ENCODE data around the gene RAB20. TPM values are rescaled to one million over a fixed set of nuclear protein-coding genes. Genes with fewer than 3 reads are reported as not detected.

Gene RAB20
- total RNA-seq, 1 experiment from 2014 or later: 7.9 TPM

GRCh38 chr13:110480161-110480560 is 81.4 kb downstream of the RAB20 start:
- DNase-seq (ENCODE audit: low read depth, low spot score) (no peak), ATAC-seq (no peak)
- Histone ChIP-seq H3K36me3 (ENCODE audit: control insufficient read depth, insufficient read depth, low read length) (no peaks in the 10 kb centered on the region), H3K27ac (ENCODE audit: low read length) (no peak overlapping the region), H3K4me3 (ENCODE audit: low read depth in 2 of 2, low read length in 2 of 2) (no peak overlapping the region), H3K9me3 (ENCODE audit: control insufficient read depth, insufficient read depth, low read depth, low read length) (no peaks in the 10 kb centered on the region), H3K27me3 (ENCODE audit: control insufficient read depth, insufficient read depth, low read length) (no peaks in the 10 kb centered on the region), H3K4me1 (ENCODE audit: control insufficient read depth, insufficient read depth, low read length) (no peaks in the 10 kb centered on the region)
- in situ Hi-C loops (cut with HindIII; ENCODE audit: low pct_unique_long_range_greater_than_20kb, low sequenced_read_pairs): no loop called here
- intact Hi-C loops (cut with micrococcal nuclease; ENCODE audit: unreplicated experiment): no loop called here
- TF ChIP-seq, protein P1, sequence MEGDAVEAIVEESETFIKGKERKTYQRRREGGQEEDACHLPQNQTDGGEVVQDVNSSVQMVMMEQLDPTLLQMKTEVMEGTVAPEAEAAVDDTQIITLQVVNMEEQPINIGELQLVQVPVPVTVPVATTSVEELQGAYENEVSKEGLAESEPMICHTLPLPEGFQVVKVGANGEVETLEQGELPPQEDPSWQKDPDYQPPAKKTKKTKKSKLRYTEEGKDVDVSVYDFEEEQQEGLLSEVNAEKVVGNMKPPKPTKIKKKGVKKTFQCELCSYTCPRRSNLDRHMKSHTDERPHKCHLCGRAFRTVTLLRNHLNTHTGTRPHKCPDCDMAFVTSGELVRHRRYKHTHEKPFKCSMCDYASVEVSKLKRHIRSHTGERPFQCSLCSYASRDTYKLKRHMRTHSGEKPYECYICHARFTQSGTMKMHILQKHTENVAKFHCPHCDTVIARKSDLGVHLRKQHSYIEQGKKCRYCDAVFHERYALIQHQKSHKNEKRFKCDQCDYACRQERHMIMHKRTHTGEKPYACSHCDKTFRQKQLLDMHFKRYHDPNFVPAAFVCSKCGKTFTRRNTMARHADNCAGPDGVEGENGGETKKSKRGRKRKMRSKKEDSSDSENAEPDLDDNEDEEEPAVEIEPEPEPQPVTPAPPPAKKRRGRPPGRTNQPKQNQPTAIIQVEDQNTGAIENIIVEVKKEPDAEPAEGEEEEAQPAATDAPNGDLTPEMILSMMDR (IDR thresholded peaks at IDR 0.05): no peak
- TF ChIP-seq SIN3A (IDR thresholded peaks at IDR 0.05; ENCODE audit: borderline replicate concordance, insufficient read depth, low read depth, low read length): no peak
- no peak for TF ChIP-seq REST (IDR thresholded peaks at IDR 0.05; ENCODE audit: insufficient read depth in 1 of 2, low read depth in 2 of 2, low read length in 1 of 2)
- no peak for TF ChIP-seq POLR2AphosphoS5 (IDR thresholded peaks at IDR 0.05; ENCODE audit: low read depth, low read length)
- no peak for TF ChIP-seq TCF7L2 (IDR thresholded peaks at IDR 0.05; ENCODE audit: low read depth, low read length)
- CTCF ChIA-PET: no interaction called here
- BruUV-seq (replicated peaks): no TSS peak
- POLR2A ChIA-PET: no interaction called here

- no peak for DNase-seq (ENCODE audit: low read depth, low spot score)
- ChIA-PET CTCF (no interaction called here), POLR2A (no interaction called here)
- no TSS peak for BruUV-seq (replicated peaks)
- no peaks in the 10 kb centered on the region for H3K36me3 ChIP-seq (ENCODE audit: control insufficient read depth, insufficient read depth, low read length)
- no peaks in the 10 kb centered on the region for H3K9me3 ChIP-seq (ENCODE audit: control insufficient read depth, insufficient read depth, low read depth, low read length)
- ATAC-seq: no peak
- H3K27ac ChIP-seq (ENCODE audit: low read length): no peak overlapping the region
- intact Hi-C loops (cut with micrococcal nuclease; ENCODE audit: unreplicated experiment): no loop called here
- H3K27me3 ChIP-seq (ENCODE audit: control insufficient read depth, insufficient read depth, low read length): no peaks in the 10 kb centered on the region
- no peak overlapping the region for H3K4me3 ChIP-seq (ENCODE audit: low read depth in 2 of 2, low read length in 2 of 2)
- H3K4me1 ChIP-seq (ENCODE audit: control insufficient read depth, insufficient read depth, low read length): no peaks in the 10 kb centered on the region
- TF ChIP-seq POLR2AphosphoS5 (IDR thresholded peaks at IDR 0.05; ENCODE audit: low read depth, low read length) (no peak), SIN3A (IDR thresholded peaks at IDR 0.05; ENCODE audit: borderline replicate concordance, insufficient read depth, low read depth, low read length) (no peak)
- TF ChIP-seq, protein P1 (IDR thresholded peaks at IDR 0.05): no peak
- in situ Hi-C loops (cut with HindIII; ENCODE audit: low pct_unique_long_range_greater_than_20kb, low sequenced_read_pairs): no loop called here
Measured at GRCh38 chr13:110479648-110480047, 81.9 kb downstream of the RAB20 start.

DNA sequence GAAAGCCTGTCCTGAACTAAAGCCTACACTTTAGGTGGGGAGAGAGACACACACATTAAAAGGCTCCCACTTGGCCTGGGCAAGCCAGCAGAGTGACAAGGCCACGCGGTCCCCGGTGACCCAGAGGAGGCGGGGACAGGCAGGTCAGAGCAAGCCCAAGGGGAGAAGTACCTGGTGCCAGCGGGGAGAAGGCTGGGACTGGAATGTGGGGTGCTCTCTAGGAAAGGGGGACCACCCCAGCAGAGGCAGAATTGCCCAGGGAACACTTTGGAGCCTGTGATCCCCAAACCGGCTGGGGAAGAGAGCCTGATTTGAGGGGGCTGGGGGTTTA is 82.3 kb downstream of the RAB20 start:
- H3K27ac ChIP-seq (ENCODE audit: low read length): no peak overlapping the region
- no peaks in the 10 kb centered on the region for H3K36me3 ChIP-seq (ENCODE audit: control insufficient read depth, insufficient read depth, low read length)
- ATAC-seq: no peak
- intact Hi-C loops (cut with micrococcal nuclease; ENCODE audit: unreplicated experiment): no loop called here
- H3K4me3 ChIP-seq (ENCODE audit: low read depth in 2 of 2, low read length in 2 of 2): no peak overlapping the region
- no peaks in the 10 kb centered on the region for H3K27me3 ChIP-seq (ENCODE audit: control insufficient read depth, insufficient read depth, low read length)
- DNase-seq (ENCODE audit: low read depth, low spot score): no peak
- no TSS peak for BruUV-seq (replicated peaks)
- no peaks in the 10 kb centered on the region for H3K4me1 ChIP-seq (ENCODE audit: control insufficient read depth, insufficient read depth, low read length)
- TF ChIP-seq, protein P1 (IDR thresholded peaks at IDR 0.05): no peak
- no peak for TF ChIP-seq TCF7L2 (IDR thresholded peaks at IDR 0.05; ENCODE audit: low read depth, low read length)
- no peak for TF ChIP-seq REST (IDR thresholded peaks at IDR 0.05; ENCODE audit: insufficient read depth in 1 of 2, low read depth in 2 of 2, low read length in 1 of 2)
- TF ChIP-seq POLR2AphosphoS5 (IDR thresholded peaks at IDR 0.05; ENCODE audit: low read depth, low read length): no peak
- TF ChIP-seq SIN3A (IDR thresholded peaks at IDR 0.05; ENCODE audit: borderline replicate concordance, insufficient read depth, low read depth, low read length): no peak
- in situ Hi-C loops (cut with HindIII; ENCODE audit: low pct_unique_long_range_greater_than_20kb, low sequenced_read_pairs): no loop called here
- ChIA-PET POLR2A (no interaction called here), CTCF (no interaction called here)
- H3K9me3 ChIP-seq (ENCODE audit: control insufficient read depth, insufficient read depth, low read depth, low read length): no peaks in the 10 kb centered on the region
